Measurements from ENCODE around the gene DLX3. TPM values are rescaled to one million over a fixed set of nuclear protein-coding genes. Genes with fewer than 3 reads are reported as not detected.

Gene DLX3
- total RNA-seq, 1 donor from 2014 or later = 0.48 TPM

- DNase-seq (ENCODE audit: low spot score) = peak; percentile 77
Observed at GRCh38 chr17:49992933-49993422, 2.0 kb downstream of the DLX3 start.

GRCh38 chr17:49992191-49992932 is 2.7 kb downstream of the DLX3 start:
- DNase-seq (ENCODE audit: low spot score) = peak; percentile 81

GRCh38 chr17:49991409-49991808 is 3.6 kb downstream of the DLX3 start:
- DNase-seq (ENCODE audit: low spot score) = peak; percentile 82

GRCh38 chr17:49990921-49991320 is 4.1 kb downstream of the DLX3 start:
- DNase-seq (ENCODE audit: low spot score) = peak; percentile 73

GRCh38 chr17:49990331-49990730 is 4.7 kb downstream of the DLX3 start:
- DNase-seq (ENCODE audit: low spot score) = peak; percentile 30

GRCh38 chr17:49989518-49989880 is 5.5 kb downstream of the DLX3 start:
- peak; percentile 78 for DNase-seq (ENCODE audit: low spot score)

- peak; percentile 67 for DNase-seq (ENCODE audit: low spot score)
Observed at GRCh38 chr17:49987681-49988441, 7.2 kb downstream of the DLX3 start.

- peak; percentile 5 for DNase-seq (ENCODE audit: low spot score)
Observed at GRCh38 chr17:49987290-49987585, 7.8 kb downstream of the DLX3 start.

GRCh38 chr17:49986396-49987289 is 8.4 kb downstream of the DLX3 start:
- DNase-seq (ENCODE audit: low spot score) = no peak

GRCh38 chr17:49985310-49985990 is 9.6 kb downstream of the DLX3 start:
- DNase-seq (ENCODE audit: low spot score) = no peak

GRCh38 chr17:49984776-49985175 is 10.2 kb downstream of the DLX3 start:
- no peak for DNase-seq (ENCODE audit: low spot score)

GRCh38 chr17:49984283-49984682 is 10.7 kb downstream of the DLX3 start:
- no peak for DNase-seq (ENCODE audit: low spot score)

- no peak for DNase-seq (ENCODE audit: low spot score)
Observed at GRCh38 chr17:49980703-49981197, 14.3 kb downstream of the DLX3 start.

GRCh38 chr17:49979748-49980479 is 15.1 kb downstream of the DLX3 start:
- no peak for DNase-seq (ENCODE audit: low spot score)

GRCh38 chr17:49978501-49978900 is 16.5 kb downstream of the DLX3 start:
- DNase-seq (ENCODE audit: low spot score) = no peak

GRCh38 chr17:49977463-49978389 is 17.3 kb downstream of the DLX3 start:
- no peak for DNase-seq (ENCODE audit: low spot score)

GRCh38 chr17:49976828-49977202 is 18.2 kb downstream of the DLX3 start:
- DNase-seq (ENCODE audit: low spot score) = no peak

GRCh38 chr17:49976163-49976827 is 18.7 kb downstream of the DLX3 start:
- DNase-seq (ENCODE audit: low spot score) = no peak

- no peak for DNase-seq (ENCODE audit: low spot score)
Observed at GRCh38 chr17:49975531-49975930, 19.5 kb downstream of the DLX3 start.
